GM21390 (cell line): ENCODE results near the gene FRY.

Source experiments
- ATAC-seq: cut with Tn5 transposase; IDR thresholded peaks from one replicate; pipeline ENCODE4 v1.9.1; 2021; ENCODE audit not compliant: unreplicated experiment

FRY gene

DNA sequence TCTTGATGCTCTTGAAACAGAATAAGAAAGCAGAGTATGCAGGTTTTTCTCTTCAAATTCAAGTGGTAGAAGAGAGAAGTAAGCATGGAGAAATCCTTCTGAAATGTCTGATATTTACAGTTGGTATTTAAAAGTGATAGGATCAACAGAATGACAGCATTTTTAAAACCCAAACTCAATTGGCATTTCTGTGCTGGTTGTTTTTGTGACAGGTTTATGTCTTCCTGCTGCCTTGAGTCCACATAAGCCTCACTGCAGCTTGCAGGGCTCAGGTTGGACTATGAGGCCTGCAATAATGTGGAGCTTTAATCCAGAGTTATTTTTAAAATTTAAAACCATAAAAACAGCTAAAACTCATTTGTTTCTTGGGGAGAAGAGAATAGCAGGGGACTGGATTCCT lies 178.5 kb downstream of the FRY start:
- no peak for ATAC-seq

DNA sequence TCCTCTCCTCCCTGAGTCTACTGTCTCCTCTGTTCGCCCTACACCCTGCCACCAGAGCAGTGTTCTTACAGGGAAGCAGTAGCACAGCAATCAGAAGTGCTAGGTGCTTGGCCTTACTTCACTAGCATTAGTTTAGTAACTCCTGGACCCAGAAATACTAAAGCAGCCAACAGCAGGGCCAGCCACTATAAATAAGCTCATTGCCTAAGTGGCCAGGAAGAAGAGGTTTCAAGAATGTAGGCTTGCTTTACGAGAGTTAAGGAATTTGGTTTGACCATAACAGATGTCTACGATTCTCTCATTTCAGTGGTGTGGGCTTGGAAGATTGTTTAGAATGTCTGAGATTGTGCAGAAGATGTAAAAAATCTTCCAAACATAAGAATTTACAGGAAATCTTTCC lies 180.2 kb downstream of the FRY start:
- ATAC-seq: no peak

- ATAC-seq: no peak
These were observed 180.8 kb downstream of the FRY start for GRCh38 chr13:32212421-32212820.

GRCh38 chr13:32213626-32214025 lies 182.1 kb downstream of the FRY start:
- no peak for ATAC-seq

- no peak for ATAC-seq
These were observed 182.5 kb downstream of the FRY start for GRCh38 chr13:32214071-32214470.

GRCh38 chr13:32216281-32216680 lies 184.7 kb downstream of the FRY start:
- ATAC-seq: no peak

GRCh38 chr13:32222046-32222676 lies 190.6 kb downstream of the FRY start:
- no peak for ATAC-seq

- no peak for ATAC-seq
These were observed 193.3 kb downstream of the FRY start for GRCh38 chr13:32224916-32225315.

GRCh38 chr13:32225481-32225931 lies 193.9 kb downstream of the FRY start:
- no peak for ATAC-seq

DNA sequence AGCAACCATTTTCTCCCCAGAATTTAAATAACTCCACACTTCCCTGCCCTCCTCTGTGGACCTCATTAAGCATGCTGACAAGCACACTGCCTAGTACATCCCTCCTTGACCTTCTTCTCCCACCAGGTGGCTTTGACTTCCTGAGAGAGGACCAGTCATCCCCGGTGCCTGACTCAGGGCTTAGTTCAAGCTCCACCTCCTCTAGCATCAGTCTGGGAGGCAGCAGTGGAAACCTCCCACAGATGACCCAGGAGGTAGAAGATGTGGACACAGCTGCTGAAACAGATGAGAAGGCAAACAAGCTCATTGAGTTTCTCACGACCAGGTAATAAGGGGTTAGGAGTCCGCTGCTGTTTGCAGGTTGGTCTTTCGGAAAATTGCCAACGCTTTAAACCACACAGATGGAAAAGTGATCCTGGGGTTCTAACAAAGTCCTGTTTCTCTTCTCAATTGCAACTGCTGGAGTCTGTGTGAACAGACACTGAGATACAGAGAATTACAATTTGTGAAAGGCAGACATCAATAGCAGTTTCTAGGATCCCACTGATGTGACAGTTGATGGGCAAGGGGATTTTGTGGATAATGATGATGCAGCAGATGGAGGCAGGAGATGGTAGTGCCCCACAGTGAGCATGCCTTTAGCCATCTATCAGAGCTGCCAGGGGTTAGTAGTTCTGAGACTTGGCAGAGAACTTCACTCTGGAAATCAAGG lies 196.9 kb downstream of the FRY start:
- ATAC-seq: no peak

- no peak for ATAC-seq
These were observed 197.9 kb downstream of the FRY start for GRCh38 chr13:32229443-32229842.

DNA sequence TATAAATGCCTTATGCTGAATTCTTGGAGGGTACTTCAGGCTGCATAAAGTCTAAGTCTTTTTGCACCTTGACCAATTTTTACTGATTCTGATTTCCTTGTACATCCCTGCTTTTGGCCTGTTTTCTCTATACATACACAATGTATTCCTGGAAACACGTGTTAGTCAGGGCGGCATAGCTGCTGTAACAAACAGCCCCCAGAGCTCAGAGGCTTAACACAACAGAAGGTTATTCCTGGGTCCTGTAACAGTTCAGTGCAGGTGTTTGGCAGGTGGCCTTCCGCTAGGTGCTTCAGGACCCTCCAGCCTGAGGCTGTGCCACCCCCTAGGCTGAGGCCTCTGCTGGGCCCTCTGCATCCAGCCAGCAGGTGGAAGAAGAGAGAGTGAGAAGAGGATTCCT lies 200.7 kb downstream of the FRY start:
- ATAC-seq: no peak

DNA sequence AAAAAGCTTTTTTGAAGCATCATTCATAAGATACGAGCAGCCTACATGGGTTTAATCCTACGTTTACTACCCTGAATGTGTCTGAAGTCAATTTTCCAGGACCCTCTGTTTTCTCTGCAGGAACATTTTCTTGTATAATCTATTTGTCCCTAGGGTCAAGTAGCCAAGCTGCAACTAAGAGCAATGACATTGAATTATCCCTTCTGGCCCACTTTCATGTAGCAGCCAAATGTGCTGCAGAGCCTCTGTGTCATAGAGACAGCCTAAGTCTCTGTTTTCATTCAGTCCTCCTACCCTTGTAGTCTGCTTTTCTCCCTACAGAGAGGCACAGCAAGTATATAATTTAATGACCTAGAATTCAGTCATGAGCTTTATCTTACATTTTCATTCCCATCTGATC lies 201.5 kb downstream of the FRY start:
- ATAC-seq: no peak

DNA sequence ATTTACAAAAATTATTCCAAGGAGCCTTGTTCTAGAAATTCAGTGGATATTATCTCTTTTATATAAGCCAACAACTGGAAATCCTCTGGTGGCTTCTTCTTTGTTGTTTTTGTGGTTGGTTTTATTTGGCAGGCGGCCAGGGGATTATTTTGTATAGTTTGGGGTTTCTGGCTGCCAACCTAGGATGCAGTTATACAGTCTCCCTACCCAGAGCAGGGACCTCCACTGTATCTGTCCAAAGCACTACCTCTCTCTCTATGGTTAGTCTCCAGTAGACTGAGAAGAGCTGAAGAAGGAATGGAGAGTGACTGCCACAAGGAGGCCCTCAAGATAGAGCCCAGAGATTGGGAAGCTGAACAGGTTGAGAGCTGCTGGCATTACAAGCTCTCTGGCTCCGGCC lies 203.3 kb downstream of the FRY start:
- ATAC-seq: no peak

GRCh38 chr13:32237681-32238080 lies 206.1 kb downstream of the FRY start:
- no peak for ATAC-seq

DNA sequence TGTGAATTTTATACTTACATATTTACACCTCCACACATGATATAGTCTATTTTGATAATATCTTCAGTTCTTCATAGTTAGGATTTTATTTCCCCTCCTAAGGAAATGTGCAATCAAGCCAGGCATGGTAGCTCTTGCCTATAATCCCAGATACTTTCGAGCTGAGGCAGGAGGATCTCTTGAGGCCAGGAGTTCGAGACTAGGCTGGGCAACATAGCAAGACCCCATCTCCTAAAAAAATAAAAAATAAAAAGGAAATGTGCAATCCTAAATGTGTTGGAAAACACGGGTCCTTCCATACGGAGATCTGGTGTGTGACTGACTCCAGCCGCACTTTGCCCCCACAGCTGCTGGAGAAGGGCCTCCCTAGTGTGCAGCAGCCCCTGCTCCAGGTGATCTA lies 212.1 kb downstream of the FRY start:
- no peak for ATAC-seq

- no peak for ATAC-seq
These were observed 214.0 kb downstream of the FRY start for GRCh38 chr13:32245555-32245954.

- peak; percentile 78 for ATAC-seq
These were observed 214.9 kb downstream of the FRY start for GRCh38 chr13:32246468-32246867.

GRCh38 chr13:32247887-32248286 lies 216.3 kb downstream of the FRY start:
- no peak for ATAC-seq

- no peak for ATAC-seq
These were observed 217.2 kb downstream of the FRY start for GRCh38 chr13:32248801-32249200.

DNA sequence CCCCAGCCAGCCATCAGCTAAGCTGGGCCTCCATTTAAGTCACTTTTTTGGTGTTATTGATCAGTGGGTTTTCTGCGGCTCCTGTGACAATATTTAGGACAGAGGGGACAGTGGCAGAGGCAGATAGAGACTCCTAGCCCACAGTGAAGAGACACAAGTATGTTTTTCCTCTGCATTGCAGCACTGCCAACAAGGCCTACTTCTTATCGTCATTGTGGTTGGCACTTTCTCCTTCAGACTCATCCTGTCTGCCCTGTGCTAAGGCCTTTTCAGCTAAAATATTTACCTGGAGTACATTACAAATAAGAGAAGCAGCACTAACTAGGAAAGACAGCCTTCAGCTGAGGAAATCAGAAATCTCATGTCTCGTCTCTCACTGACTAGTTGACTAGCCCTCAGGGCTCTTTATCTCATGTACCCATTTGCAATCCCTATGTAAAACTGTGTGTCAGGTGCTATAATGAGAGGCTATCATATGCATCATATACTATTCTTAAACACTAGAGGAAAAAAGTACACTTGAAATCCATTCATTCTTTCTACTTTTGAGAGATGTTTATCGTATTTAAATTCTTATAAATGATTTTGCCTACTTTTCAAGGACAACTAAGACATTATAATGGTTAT lies 221.4 kb downstream of the FRY start:
- ATAC-seq: no peak

DNA sequence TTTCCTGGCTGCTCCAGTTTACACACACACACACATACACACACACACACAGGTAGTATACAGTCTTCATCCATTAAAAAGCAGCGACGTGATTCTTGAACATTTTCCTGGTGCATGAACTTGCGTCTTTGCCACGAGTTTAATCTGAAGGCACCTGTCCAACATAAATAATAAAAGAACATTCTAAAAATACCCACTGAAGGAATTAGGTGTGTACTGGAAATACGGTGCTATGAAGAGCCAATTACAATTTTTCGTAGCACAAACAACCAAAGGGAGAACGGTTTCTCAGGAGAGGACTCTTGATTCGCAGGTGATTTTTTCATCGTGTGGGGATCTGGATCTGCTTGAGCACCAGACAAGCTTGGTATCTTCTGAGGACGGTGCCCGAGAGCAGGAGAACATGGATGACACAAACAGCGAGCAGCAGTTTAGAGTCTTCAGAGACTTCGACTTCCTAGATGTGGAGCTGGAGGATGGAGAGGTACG lies 222.4 kb downstream of the FRY start:
- ATAC-seq: no peak
